GM18498 (cell line): ENCODE data around the gene BPIFB3.

Experiments used
- ATAC-seq: cut with Tn5 transposase; IDR thresholded peaks from one replicate; pipeline ENCODE4 v1.9.1; 2021; ENCODE audit warnings: mild to moderate bottlenecking, moderate library complexity; ENCODE audit not compliant: unreplicated experiment

Gene BPIFB3

GRCh38 chr20:33015700-33016580 is 37.8 kb upstream of the BPIFB3 start:
- ATAC-seq, result no peak

- ATAC-seq, result no peak
Observed at GRCh38 chr20:33016581-33017109, 37.1 kb upstream of the BPIFB3 start.

- ATAC-seq, result no peak
Observed at GRCh38 chr20:33017542-33017941, 36.2 kb upstream of the BPIFB3 start.

- no peak for ATAC-seq
Observed at GRCh38 chr20:33018169-33018931, 35.4 kb upstream of the BPIFB3 start.

GRCh38 chr20:33019465-33020277 is 34.0 kb upstream of the BPIFB3 start:
- no peak for ATAC-seq

GRCh38 chr20:33020278-33021161 is 33.2 kb upstream of the BPIFB3 start:
- no peak for ATAC-seq

- ATAC-seq, result no peak
Observed at GRCh38 chr20:33021879-33022278, 31.8 kb upstream of the BPIFB3 start.

- no peak for ATAC-seq
Observed at GRCh38 chr20:33022289-33022688, 31.4 kb upstream of the BPIFB3 start.

- no peak for ATAC-seq
Observed at GRCh38 chr20:33022694-33023438, 30.8 kb upstream of the BPIFB3 start.

GRCh38 chr20:33023439-33024242 is 30.1 kb upstream of the BPIFB3 start:
- no peak for ATAC-seq

- no peak for ATAC-seq
Observed at GRCh38 chr20:33024243-33024560, 29.5 kb upstream of the BPIFB3 start.

- no peak for ATAC-seq
Observed at GRCh38 chr20:33024609-33025317, 28.9 kb upstream of the BPIFB3 start.

GRCh38 chr20:33025318-33025876 is 28.3 kb upstream of the BPIFB3 start:
- ATAC-seq, result no peak

- no peak for ATAC-seq
Observed at GRCh38 chr20:33026072-33026778, 27.5 kb upstream of the BPIFB3 start.

GRCh38 chr20:33026779-33027759 is 26.6 kb upstream of the BPIFB3 start:
- no peak for ATAC-seq
